GM18505 (cell line): ENCODE data around the gene SCRN1.
"Not testable (repeated sequence)": the region's sequence is repeated elsewhere in the genome, so short reads cannot be mapped to it uniquely, and the experiment has no call there.

Experiments used
- ATAC-seq: cut with Tn5 transposase; IDR thresholded peaks from one replicate; pipeline ENCODE4 v1.9.1; 2021; ENCODE audit not compliant: unreplicated experiment
- POLR2A ChIP-seq: IDR thresholded peaks from 4 replicates; pipeline ENCODE4 v1.6.1; 2011; ENCODE audit warnings: borderline replicate concordance; ENCODE audit not compliant: insufficient read depth, insufficient read length; ENCODE audit errors: extremely low read depth

The SCRN1 gene

DNA sequence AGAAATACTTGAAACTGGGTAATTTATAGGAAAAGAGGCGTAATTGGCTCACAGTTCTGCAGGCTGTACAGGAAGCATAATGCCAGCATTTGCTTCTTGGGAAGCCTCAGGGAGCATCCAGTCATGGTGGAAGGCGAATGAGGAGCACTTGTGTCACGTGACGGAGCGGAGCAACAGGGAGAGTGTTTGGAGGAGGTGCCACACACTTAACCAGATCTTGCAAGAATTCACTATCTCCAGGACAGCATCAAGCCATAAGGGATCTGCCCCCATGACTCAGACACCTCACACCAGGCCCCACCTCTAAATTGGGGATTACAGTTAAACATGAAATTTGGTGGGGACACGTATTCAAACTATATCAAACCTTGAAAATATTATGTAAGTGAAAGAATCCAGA lies 94.0 kb downstream of the SCRN1 start:
- TF ChIP-seq POLR2A: no peak
- no peak for ATAC-seq

- no peak for TF ChIP-seq POLR2A
These were observed 95.3 kb downstream of the SCRN1 start for GRCh38 chr7:29894256-29894655.

DNA sequence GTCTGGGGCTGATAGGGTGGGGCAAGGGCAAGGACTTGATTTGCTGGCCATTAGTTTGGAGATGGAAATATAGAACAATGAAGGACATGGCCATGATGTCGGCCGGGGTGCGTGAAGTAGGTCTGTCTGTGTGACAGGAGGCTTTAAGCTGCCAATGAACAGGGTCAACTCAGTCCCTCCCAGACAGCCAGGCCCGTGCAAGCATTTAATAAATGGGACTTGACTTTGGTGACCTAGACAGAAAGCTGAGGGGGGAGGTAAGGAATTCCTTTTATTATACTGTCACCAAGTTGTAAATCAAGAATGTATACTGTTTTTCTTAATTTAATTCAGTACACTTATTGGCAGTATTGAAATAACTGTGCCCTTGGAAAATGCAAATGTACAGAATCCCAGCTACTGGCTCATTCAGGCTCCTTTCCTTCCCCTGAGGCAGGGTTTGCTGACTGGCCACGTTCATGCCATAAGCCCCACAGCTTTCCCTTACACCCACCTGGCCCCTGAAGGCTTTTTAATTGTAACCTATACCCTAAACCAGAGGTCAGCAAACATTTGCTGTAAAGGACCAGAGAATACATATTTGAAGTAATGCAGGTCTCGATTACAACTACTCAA lies 96.1 kb downstream of the SCRN1 start:
- TF ChIP-seq POLR2A: no peak
- ATAC-seq: no peak

More at GRCh38 chr7:29894256-29894655, 95.3 kb downstream of the SCRN1 start:
- ATAC-seq: no peak

GRCh38 chr7:29892231-29892630 lies 97.4 kb downstream of the SCRN1 start:
- ATAC-seq: no peak
- no peak for TF ChIP-seq POLR2A

GRCh38 chr7:29891766-29892165 lies 97.8 kb downstream of the SCRN1 start:
- no peak for ATAC-seq
- TF ChIP-seq POLR2A: no peak

- not testable (repeated sequence) for ATAC-seq
These were observed 98.8 kb downstream of the SCRN1 start for GRCh38 chr7:29890786-29891185.

GRCh38 chr7:29890251-29890650 lies 99.3 kb downstream of the SCRN1 start:
- no peak for TF ChIP-seq POLR2A
- no peak for ATAC-seq

DNA sequence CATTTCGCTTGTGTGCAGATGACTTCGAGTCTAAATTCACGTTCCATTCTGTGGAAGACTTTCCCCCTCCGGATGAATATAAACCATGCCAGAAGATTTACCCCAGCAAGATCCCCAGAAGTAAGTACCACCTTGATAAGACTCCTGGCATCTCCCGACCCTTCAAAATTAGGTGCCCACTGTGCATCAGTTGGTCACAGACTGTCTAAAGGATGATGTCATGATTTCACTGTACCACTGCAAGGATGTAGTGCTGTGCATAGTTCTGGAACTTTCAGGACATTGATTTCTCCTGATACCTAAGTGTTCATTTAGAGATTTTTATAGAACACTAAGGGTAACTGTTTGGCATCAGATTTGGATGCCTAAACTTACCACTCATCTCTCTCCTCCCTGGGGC lies 100.3 kb downstream of the SCRN1 start:
- ATAC-seq: no peak
- TF ChIP-seq POLR2A: no peak

- no peak for ATAC-seq
- no peak for TF ChIP-seq POLR2A
These were observed 101.6 kb downstream of the SCRN1 start for GRCh38 chr7:29888006-29888405.

- no peak for ATAC-seq
- no peak for TF ChIP-seq POLR2A
These were observed 102.8 kb downstream of the SCRN1 start for GRCh38 chr7:29886827-29887226.

DNA sequence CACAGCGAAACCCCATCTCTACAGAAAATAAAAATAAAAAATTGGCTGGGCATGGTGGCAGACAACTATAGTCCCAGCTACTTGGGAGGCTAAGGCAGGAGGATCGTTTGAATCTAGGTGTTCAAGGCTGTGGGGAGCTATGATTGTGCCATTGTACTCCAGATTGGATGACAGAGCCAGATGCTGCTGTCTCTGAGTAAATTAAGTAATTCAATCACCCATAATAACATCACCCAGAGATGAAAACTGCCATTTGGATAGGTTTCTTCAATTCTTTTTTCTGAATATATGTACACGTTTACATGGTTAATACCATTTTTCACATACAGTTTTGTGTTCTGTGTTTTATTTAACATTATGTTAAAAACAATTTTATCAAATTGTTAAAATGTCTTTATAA lies 104.0 kb downstream of the SCRN1 start:
- no peak for TF ChIP-seq POLR2A
- ATAC-seq: no peak

- no peak for TF ChIP-seq POLR2A
- no peak for ATAC-seq
These were observed 105.0 kb downstream of the SCRN1 start for GRCh38 chr7:29884399-29885272.

GRCh38 chr7:29883462-29884398 lies 105.9 kb downstream of the SCRN1 start:
- ATAC-seq: no peak
- no peak for TF ChIP-seq POLR2A

DNA sequence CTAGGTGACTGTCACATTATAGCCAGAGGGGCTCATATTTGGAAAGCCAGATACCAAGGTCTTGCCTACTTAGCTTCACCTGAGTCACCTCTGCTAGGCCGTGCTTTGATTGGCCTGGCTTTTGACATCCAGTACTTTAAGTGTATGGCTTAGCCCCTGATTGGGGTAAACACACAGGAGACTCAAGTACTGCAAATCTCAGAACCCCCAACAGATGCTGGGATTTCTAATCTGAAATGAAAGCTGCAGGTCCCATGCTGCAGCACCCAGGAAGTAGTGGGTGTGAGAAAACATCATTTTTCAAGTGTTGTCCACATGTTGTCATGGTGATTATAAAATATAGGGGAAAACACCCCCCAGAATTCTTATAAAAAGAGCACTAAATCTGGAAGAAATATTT lies 107.1 kb downstream of the SCRN1 start:
- no peak for ATAC-seq
- no peak for TF ChIP-seq POLR2A

DNA sequence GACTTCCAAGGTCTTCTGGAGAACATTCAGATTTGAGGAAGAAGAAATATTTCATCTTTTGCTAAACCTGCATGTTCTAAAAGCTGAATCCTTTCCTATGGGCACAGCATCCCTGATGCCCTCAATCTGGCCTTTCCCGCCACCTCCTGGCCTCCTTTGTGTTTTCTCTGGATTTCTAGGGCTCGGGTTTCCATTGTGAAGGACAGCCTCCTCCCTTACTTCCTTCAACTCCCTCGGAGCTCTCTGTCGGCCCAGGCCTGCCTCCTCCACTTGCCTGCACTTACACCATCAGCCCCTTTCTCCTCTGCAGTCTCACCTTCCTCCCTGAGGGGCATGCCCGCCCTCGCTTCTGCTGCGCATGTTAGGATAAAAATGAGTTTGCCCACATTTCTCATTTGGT lies 107.9 kb downstream of the SCRN1 start:
- TF ChIP-seq POLR2A: no peak
- ATAC-seq: no peak
